HepG2 (cell line): ENCODE data around the gene CKS2. TPM values are rescaled to one million over a fixed set of nuclear protein-coding genes. Genes with fewer than 3 reads are reported as not detected.

Experiments used
- ATAC-seq: fragments of 200-7000 bp; cut with Tn5 transposase; 3 replicates; pipeline ENCODE4 v1.9.1; 2020; ENCODE audit warnings: mild to moderate bottlenecking, moderate library complexity
- BruUV-seq: library from RNA; stranded (reverse); fragments of 400-500 nt; replicated peaks from 2 replicates; lab custom pipeline; 2021; lab: Mats Ljungman, UMichigan
- CTCF ChIA-PET: fragments of 300-600 bp; formaldehyde crosslinking; extraction: SDS; loops from one replicate; lab custom pipeline; 2021; ENCODE audit warnings: low total read pairs, inconsistent platforms, low intra/inter-chr PET ratio; lab: Yijun Ruan, JAX
- POLR2A ChIA-PET: fragments of 350-600 bp; sonication (Branson Sonifier 250); formaldehyde crosslinking; loops from one replicate; lab custom pipeline; 2020; ENCODE audit warnings: antibody characterized with exemption, inconsistent platforms; lab: Yijun Ruan, JAX
- DNase-seq: peaks from one replicate; pipeline ENCODE4 v3.0.0-alpha.2; 2015; ENCODE audit warnings: low spot score
- FAIRE-seq: peaks from 3 replicates; lab custom pipeline; 2011; peaks lifted over from hg19 to GRCh38; lab: Jason Lieb, UNC
- H2AFZ ChIP-seq: one replicate; pipeline ENCODE4 v1.6.1; 2011; ENCODE audit warnings: low read length, inconsistent platforms
- H3K27ac ChIP-seq: fragments of 300-600 bp; 3 replicates; pipeline ENCODE4 v1.8.0; 2011; ENCODE audit warnings: mixed run types, mild to moderate bottlenecking, mixed read lengths, low read length, inconsistent platforms; ENCODE audit not compliant: insufficient read depth; ENCODE audit errors: extremely low read length
- H3K27me3 ChIP-seq, 2 experiments: fragments of 200-600 bp in 1 of 2; 2 replicates in 1 of 2; 3 replicates in 1 of 2; pipeline versions ENCODE4 v1.6.0 to v1.8.0; 2011; ENCODE audit warnings: low read length in 2 of 2, mild to moderate bottlenecking in 2 of 2, moderate library complexity in 2 of 2, inconsistent platforms in 1 of 2; ENCODE audit not compliant: insufficient read depth in 2 of 2, control insufficient read depth in 1 of 2
- H3K36me3 ChIP-seq, 2 experiments: fragments of 200-600 bp in 1 of 2; replicated peaks in 1 of 2; 2 replicates in 1 of 2; 3 replicates in 1 of 2; pipeline versions ENCODE4 v1.5.1 to v1.8.0; 2011; ENCODE audit warnings: low read length in 2 of 2, inconsistent platforms in 1 of 2; ENCODE audit not compliant: insufficient read depth in 2 of 2, control insufficient read depth in 1 of 2
- H3K4me1 ChIP-seq: 2 replicates; pipeline ENCODE4 v1.5.1; 2012; ENCODE audit warnings: low read length, inconsistent platforms; ENCODE audit not compliant: insufficient read depth
- H3K4me2 ChIP-seq: 2 replicates; pipeline ENCODE4 v1.6.0; 2011; ENCODE audit warnings: low read depth, low read length, inconsistent platforms
- H3K4me3 ChIP-seq, 3 experiments: fragments of 200-600 bp in 1 of 3; sonication (generic), shearing (Covaris generic) in 1 of 3; replicated peaks in 1 of 3; 2 replicates each; pipeline ENCODE4 v1.5.1; 2011 to 2016; ENCODE audit warnings: low read length in 3 of 3, inconsistent platforms in 2 of 3, low read depth in 2 of 3, mild to moderate bottlenecking in 2 of 3, control low read depth in 1 of 3, mixed read lengths in 1 of 3; ENCODE audit not compliant: insufficient read depth in 1 of 3
- H3K79me2 ChIP-seq: one replicate; pipeline ENCODE4 v1.6.1; 2011; ENCODE audit warnings: low read length, inconsistent platforms; ENCODE audit not compliant: insufficient read depth
- H3K9ac ChIP-seq: 2 replicates; pipeline ENCODE4 v1.6.0; 2011; ENCODE audit warnings: mild to moderate bottlenecking, low read depth, low read length, inconsistent platforms; ENCODE audit not compliant: insufficient read depth
- H3K9me3 ChIP-seq: 2 replicates; pipeline ENCODE4 v1.5.1; 2012; ENCODE audit warnings: mild to moderate bottlenecking, low read length
- H4K20me1 ChIP-seq: 2 replicates; pipeline ENCODE4 v1.6.0; 2011; ENCODE audit warnings: inconsistent platforms, mild to moderate bottlenecking, low read length, moderate library complexity; ENCODE audit not compliant: insufficient read depth
- ATAD3A ChIP-seq: sonication (generic); formaldehyde crosslinking; IDR thresholded peaks from 2 replicates; pipeline ENCODE4 v1.4.0; 2020; ENCODE audit warnings: missing genetic modification reagents
- RELA ChIP-seq: sonication (generic); formaldehyde crosslinking; IDR thresholded peaks from 2 replicates; pipeline ENCODE4 v1.4.0; 2020; ENCODE audit warnings: missing genetic modification reagents
- SNAPC2 ChIP-seq: sonication (generic); formaldehyde crosslinking; IDR thresholded peaks from 2 replicates; pipeline ENCODE4 v1.8.1; 2022; ENCODE audit warnings: mild to moderate bottlenecking, missing genetic modification reagents
- SRSF1 ChIP-seq: fragments of 200-400 bp; formaldehyde crosslinking; optimal IDR thresholded peaks from 2 replicates; pipeline ENCODE3; 2017; ENCODE audit warnings: mild to moderate bottlenecking, low read depth, low read length, moderate library complexity
- TOE1 ChIP-seq: sonication (generic); formaldehyde crosslinking; IDR thresholded peaks from 2 replicates; pipeline ENCODE4 v1.4.0; 2020; ENCODE audit warnings: mild to moderate bottlenecking, missing genetic modification reagents
- ZNF292 ChIP-seq: sonication (generic); formaldehyde crosslinking; IDR thresholded peaks from 2 replicates; pipeline ENCODE4 v1.8.1; 2022; ENCODE audit warnings: mild to moderate bottlenecking, low read depth, missing genetic modification reagents, borderline replicate concordance
- ZNF580 ChIP-seq: IDR thresholded peaks from 2 replicates; pipeline ENCODE4 v1.6.1; 2016; ENCODE audit warnings: low read depth, borderline replicate concordance
- ZZZ3 ChIP-seq: sonication (generic); formaldehyde crosslinking; IDR thresholded peaks from 2 replicates; pipeline ENCODE4 v1.4.0; 2020; ENCODE audit warnings: missing genetic modification reagents, mild to moderate bottlenecking, borderline replicate concordance
- WGBS: methylation state at CpG from one replicate; pipeline ENCODE4 v1.1.6; 2017; ENCODE audit warnings: low lambda C conversion rate; 5-methylcytosine and 5-hydroxymethylcytosine counted together
- in situ Hi-C: cut with HindIII; loops from 2 replicates; pipeline ENCODE4 v1.10.0; 2017; ENCODE audit warnings: low pct_unique_long_range_greater_than_20kb; ENCODE audit not compliant: extremely low pct_ligation_motif_present
- intact Hi-C: fragments of 100-400 bp; cut with micrococcal nuclease; formaldehyde crosslinking; loops from one replicate; pipeline ENCODE4 v1.10.0; 2022; ENCODE audit not compliant: unreplicated experiment
- polyA plus RNA-seq, 8 experiments: library from polyadenylated mRNA; depleted of rRNA in 3 of 8; stranded (reverse) in 7 of 8; unstranded in 1 of 8; fragments of >200 nt; fragmentation: Illumina TruSeq in 4 of 8; extraction: Trizol in 4 of 8; gene quantifications; 2 replicates each; pipeline versions ENCODE4 v1.2.1 to v1.2.3, GENCODE V29; 2011 to 2016; ENCODE audit warnings: low read depth in 4 of 8, missing spikeins in 1 of 8, mixed read lengths in 1 of 8; ENCODE audit not compliant: insufficient read depth in 1 of 8
- total RNA-seq, 5 experiments: library from RNA; depleted of rRNA; stranded (reverse); fragments of >200 nt; fragmentation: Illumina TruSeq; extraction: Trizol; gene quantifications; 2 replicates each; pipeline ENCODE4 v1.2.3, GENCODE V29; 2016; ENCODE audit warnings: low read depth in 1 of 5
- TF ChIP-seq, protein P1 (sequence below): sonication (generic); formaldehyde crosslinking; IDR thresholded peaks from 2 replicates; pipeline ENCODE4 v1.4.0; 2020; ENCODE audit warnings: missing genetic modification reagents
- TF ChIP-seq, protein P2 (sequence below): sonication (generic); formaldehyde crosslinking; IDR thresholded peaks from 2 replicates; pipeline ENCODE4 v1.9.0; 2021; ENCODE audit warnings: missing genetic modification reagents, mild to moderate bottlenecking, borderline replicate concordance

Gene CKS2
- total and polyA plus RNA-seq, 2 of the 13 experiments (the other 11 are each of a cell fraction or from before 2014, with no cell fraction given), result 251 to 317 TPM

DNA sequence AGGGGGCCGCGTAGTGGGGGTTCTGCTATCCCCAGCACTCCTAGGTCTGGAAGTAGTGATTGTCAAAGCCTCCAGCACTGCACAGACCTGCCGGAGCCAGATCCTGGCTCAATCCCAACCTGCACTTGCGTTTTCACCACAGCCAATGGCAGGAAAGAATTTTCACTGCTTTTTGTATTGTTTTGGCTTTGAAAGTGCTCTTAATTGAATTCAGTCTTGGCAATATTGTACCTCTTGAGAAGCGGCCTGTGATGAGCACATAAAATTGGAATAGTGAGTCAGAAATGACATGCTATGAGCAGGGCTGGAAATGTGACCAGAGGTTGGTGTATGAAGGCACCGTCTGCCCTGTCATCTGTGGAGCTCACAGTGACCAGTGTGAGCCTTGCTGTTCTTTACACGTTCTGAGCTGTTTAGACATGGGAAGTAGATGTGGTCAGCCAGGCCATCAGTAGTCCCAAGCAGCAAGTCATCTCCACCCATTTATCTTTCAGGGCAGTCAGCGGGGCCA lies 48.8 kb downstream of the CKS2 start:
- Histone ChIP-seq H3K36me3 (peaks cover 13 to 45% of the 10 kb centered on the region in 2 experiments), H2AFZ (no peak overlapping the region), H3K4me2 (no peak overlapping the region), H4K20me1 (no peaks in the 10 kb centered on the region), H3K4me1 (peaks cover 73% of the 10 kb centered on the region), H3K9ac (no peak overlapping the region), H3K9me3 (no peaks in the 10 kb centered on the region), H3K4me3 (no peak overlapping the region), H3K79me2 (no peaks in the 10 kb centered on the region), H3K27me3 (no peaks in the 10 kb centered on the region), H3K27ac (no peak overlapping the region)
- no peak for FAIRE-seq
- no peak for ATAC-seq
- no peak for DNase-seq
- no TSS peak for BruUV-seq
- TF ChIP-seq ZNF580 (CRISPR knock-in tag), result no peak
- no peak for TF ChIP-seq ZNF292 (CRISPR knock-in tag)
- ChIA-PET CTCF (no interaction called here), POLR2A (no interaction called here)
- WGBS, result 91% methylated on average over 8 of the region's 8 CpGs
- in situ Hi-C loops, result no loop called here
- intact Hi-C loops, result loop anchor here (5.0 kb wide), 1 partner anchor 197 kb away; no protein-coding TSS in a partner anchor

DNA sequence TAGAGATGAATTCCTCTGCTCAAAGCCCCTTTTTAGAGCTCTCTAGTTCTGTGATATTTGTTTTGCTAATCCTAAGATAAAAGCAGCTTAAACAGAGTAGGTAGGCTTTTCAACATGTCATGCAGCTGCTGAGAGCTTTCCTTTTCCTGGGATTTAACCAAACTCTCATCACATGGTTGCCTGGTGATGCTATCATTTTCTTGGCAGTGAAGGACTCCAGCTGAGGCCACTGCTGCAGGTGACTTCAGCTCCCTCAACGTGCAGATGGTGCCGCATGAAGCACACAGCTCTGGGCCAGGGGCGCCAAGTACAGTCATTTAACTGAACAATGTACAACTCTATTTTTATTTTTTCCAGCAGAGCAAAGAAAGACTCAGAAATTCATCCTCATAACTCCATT lies 49.5 kb downstream of the CKS2 start:
- BruUV-seq, result no TSS peak
- Histone ChIP-seq H3K9ac (no peak overlapping the region), H3K4me3 (no peak overlapping the region), H3K36me3 (peaks cover 13 to 39% of the 10 kb centered on the region in 2 experiments), H2AFZ (no peak overlapping the region), H3K9me3 (no peaks in the 10 kb centered on the region), H3K27ac (no peak overlapping the region), H3K4me2 (no peak overlapping the region), H3K79me2 (no peaks in the 10 kb centered on the region), H3K4me1 (peaks cover 79% of the 10 kb centered on the region), H3K27me3 (no peaks in the 10 kb centered on the region), H4K20me1 (no peaks in the 10 kb centered on the region)
- POLR2A ChIA-PET, result no interaction called here
- WGBS, result 93% methylated on average over 3 of the region's 3 CpGs
- intact Hi-C loops, result no loop called here
- in situ Hi-C loops, result no loop called here
- no peak for DNase-seq
- ATAC-seq, result no peak
- no peak for FAIRE-seq
- CTCF ChIA-PET, result no interaction called here
- TF ChIP-seq, protein P1, sequence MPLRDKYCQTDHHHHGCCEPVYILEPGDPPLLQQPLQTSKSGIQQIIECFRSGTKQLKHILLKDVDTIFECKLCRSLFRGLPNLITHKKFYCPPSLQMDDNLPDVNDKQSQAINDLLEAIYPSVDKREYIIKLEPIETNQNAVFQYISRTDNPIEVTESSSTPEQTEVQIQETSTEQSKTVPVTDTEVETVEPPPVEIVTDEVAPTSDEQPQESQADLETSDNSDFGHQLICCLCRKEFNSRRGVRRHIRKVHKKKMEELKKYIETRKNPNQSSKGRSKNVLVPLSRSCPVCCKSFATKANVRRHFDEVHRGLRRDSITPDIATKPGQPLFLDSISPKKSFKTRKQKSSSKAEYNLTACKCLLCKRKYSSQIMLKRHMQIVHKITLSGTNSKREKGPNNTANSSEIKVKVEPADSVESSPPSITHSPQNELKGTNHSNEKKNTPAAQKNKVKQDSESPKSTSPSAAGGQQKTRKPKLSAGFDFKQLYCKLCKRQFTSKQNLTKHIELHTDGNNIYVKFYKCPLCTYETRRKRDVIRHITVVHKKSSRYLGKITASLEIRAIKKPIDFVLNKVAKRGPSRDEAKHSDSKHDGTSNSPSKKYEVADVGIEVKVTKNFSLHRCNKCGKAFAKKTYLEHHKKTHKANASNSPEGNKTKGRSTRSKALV (CRISPR knock-in tag), result no peak
- TF ChIP-seq SRSF1 (no peak), ZZZ3 (no peak), TOE1 (CRISPR knock-in tag) (no peak), RELA (CRISPR knock-in tag) (no peak), SNAPC2 (no peak), ATAD3A (CRISPR knock-in tag) (no peak)
- TF ChIP-seq, protein P2, sequence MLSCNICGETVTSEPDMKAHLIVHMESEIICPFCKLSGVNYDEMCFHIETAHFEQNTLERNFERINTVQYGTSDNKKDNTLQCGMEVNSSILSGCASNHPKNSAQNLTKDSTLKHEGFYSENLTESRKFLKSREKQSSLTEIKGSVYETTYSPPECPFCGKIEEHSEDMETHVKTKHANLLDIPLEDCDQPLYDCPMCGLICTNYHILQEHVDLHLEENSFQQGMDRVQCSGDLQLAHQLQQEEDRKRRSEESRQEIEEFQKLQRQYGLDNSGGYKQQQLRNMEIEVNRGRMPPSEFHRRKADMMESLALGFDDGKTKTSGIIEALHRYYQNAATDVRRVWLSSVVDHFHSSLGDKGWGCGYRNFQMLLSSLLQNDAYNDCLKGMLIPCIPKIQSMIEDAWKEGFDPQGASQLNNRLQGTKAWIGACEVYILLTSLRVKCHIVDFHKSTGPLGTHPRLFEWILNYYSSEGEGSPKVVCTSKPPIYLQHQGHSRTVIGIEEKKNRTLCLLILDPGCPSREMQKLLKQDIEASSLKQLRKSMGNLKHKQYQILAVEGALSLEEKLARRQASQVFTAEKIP (CRISPR knock-in tag), result no peak
